WI38 (cell line): ENCODE results near the gene USP30.
A peak's percentile ranks its signal among the peaks of the same experiment; 100 is the strongest.

Experiments used
- H3K4me3 ChIP-seq: 2 replicates; pipeline ENCODE4 v1.5.1; 2011; ENCODE audit warnings: low read depth, mild to moderate bottlenecking, control low read depth, low read length
- TF ChIP-seq, protein P1 (sequence below): IDR thresholded peaks from 2 replicates; pipeline ENCODE4 v1.5.1; 2012; ENCODE audit warnings: low read depth, mild to moderate bottlenecking, control low read depth, low read length

USP30 gene, protein sequence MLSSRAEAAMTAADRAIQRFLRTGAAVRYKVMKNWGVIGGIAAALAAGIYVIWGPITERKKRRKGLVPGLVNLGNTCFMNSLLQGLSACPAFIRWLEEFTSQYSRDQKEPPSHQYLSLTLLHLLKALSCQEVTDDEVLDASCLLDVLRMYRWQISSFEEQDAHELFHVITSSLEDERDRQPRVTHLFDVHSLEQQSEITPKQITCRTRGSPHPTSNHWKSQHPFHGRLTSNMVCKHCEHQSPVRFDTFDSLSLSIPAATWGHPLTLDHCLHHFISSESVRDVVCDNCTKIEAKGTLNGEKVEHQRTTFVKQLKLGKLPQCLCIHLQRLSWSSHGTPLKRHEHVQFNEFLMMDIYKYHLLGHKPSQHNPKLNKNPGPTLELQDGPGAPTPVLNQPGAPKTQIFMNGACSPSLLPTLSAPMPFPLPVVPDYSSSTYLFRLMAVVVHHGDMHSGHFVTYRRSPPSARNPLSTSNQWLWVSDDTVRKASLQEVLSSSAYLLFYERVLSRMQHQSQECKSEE

DNA sequence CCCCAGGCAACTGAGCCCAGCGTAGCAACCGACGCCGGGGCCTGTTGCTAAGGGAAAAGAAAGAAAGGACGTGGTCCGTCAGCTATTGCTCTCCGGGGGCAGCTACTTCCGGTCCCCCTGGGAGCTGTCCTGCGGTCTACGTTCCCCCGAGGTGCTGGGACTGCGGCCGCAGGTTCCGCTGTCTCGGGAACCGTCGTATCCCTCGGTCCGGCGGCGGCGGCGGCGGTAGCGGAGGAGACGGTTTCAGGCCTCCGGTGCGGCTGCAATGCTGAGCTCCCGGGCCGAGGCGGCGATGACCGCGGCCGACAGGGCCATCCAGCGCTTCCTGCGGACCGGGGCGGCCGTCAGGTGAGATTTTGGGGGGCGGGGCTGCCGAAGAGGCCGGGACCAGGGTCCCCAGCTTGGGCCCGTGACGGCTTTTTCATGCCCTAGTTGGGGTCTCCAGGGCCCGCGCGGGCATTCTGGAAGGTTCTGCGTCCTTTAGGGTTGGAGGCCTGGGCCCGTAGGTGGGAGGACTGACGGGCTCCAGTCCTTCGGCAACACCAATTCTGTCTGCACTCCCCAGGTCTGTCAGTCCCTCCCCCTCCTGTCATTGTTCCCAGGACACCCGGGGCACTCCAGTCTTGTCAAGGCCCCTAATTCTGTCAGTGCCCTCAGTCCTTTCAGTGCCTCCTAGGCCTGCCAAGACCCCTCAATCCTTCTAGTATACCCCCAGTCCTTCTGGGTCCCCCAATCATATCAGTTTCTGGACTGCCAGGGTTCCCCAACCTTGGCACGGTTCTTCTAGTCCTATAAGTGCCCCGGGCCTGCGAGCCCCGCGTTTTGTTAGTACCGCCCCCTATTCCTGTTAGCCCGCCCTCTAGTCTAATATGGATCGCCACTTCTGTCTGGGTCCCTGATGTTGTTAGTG lies at the start of gene USP30:
USP30 (plus strand) TSS at position 163 of the 910 bp plus-strand sequence; CDS start at position 266, 103 bp downstream.
- peak within 1 kb of the TSS; percentile 96 for H3K4me3 ChIP-seq
- TF ChIP-seq, protein P1, sequence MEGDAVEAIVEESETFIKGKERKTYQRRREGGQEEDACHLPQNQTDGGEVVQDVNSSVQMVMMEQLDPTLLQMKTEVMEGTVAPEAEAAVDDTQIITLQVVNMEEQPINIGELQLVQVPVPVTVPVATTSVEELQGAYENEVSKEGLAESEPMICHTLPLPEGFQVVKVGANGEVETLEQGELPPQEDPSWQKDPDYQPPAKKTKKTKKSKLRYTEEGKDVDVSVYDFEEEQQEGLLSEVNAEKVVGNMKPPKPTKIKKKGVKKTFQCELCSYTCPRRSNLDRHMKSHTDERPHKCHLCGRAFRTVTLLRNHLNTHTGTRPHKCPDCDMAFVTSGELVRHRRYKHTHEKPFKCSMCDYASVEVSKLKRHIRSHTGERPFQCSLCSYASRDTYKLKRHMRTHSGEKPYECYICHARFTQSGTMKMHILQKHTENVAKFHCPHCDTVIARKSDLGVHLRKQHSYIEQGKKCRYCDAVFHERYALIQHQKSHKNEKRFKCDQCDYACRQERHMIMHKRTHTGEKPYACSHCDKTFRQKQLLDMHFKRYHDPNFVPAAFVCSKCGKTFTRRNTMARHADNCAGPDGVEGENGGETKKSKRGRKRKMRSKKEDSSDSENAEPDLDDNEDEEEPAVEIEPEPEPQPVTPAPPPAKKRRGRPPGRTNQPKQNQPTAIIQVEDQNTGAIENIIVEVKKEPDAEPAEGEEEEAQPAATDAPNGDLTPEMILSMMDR: no peak

DNA sequence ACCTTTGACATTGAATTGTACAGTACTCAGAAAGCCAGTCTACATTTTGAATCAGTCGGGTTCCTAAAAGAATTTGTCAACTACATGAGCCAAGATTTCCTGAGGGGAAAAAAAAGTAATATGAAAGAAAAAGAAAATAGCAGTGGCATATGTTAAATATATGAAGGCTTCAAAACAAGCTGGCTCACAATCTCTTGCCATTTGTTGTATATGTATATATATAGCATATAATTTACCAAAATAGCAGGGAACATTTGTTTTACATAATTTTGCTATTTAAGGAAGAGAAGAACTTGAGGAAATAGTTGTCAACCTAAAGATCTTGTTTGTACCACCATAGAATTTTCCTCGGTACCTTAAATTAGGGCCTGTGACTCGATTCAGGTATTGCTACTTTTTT lies 48.4 kb upstream of the USP30 start:
- TF ChIP-seq, protein P1: no peak
- H3K4me3 ChIP-seq: no peak overlapping the region

DNA sequence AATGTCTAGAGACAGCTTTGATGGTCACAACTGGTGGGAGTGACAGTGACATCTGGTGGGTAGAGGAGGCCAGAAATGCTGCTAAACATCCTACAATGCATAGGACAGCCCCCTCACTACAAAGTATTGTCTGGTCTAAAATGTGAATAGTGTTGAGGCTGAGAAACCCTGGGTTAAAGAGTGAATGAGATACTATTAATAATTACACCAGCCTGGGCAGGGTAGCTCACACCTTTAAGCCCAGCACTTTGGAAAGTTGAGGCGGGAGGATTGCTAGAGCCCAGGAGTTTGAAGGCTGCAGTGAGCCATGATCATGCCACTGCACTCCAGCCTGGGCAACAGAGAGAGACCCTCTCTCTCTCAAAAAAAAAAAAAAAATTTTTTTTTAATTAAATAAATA lies 42.6 kb upstream of the USP30 start:
- TF ChIP-seq, protein P1: no peak

DNA sequence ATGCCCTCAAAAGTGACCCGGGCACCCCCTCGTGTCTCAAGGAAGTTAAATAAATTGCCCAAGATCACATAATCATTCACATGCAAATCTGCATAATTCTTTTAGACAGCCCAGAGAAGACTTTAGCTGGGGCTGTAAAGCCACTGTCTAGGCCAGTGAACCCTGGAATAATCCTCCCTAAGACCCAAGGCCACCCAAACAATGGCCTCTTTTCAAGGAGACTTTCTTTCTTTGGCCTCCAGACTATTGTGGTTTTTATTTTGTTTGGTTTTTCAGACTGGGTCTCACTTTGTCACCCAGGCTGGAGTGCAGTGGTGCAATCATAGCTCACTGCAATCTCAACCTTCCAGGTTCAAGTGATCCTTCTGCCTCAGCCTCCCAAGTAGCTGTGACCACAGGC lies 42.1 kb upstream of the USP30 start:
- H3K4me3 ChIP-seq: no peak overlapping the region
- TF ChIP-seq, protein P1: no peak

More for the DNA sequence above, 42.6 kb upstream of the USP30 start:
- H3K4me3 ChIP-seq: no peak overlapping the region

DNA sequence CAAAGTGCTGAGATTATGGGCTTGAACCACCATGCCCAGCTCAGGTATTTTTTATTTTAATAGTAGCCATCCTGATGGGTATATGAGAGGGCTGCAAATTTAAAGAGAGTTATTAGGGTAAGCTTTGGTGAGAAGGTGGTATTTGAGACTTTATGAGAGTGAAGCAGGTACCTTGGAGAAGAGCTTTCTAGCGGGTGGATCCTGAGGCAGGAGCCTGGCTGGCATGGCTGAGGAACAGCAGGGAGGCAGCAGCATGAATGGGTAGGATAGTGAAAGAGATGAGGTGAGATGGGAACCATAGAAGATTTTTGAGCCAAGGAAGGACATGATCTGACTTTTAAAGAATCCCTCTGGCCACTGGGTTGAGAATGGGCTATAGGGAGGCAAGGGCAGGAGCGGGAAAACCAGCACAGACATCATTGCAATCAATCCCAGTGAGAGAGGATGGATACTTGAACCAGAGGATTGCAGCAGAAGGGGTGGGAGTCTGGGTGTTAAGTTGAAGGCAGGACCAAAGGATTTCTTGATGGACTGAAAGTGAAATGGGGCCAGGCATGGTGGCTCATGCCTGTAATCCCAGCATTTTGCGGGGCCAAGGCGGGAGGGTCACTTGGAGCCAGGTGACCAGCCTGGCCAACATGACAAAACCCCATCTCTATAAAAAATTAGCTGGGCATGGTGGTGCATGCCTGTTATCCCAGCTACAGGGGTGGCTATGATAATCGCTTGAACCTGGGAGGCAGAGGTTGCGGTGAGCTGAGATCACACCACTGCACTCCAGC lies 37.2 kb upstream of the USP30 start:
- H3K4me3 ChIP-seq: no peak overlapping the region
- TF ChIP-seq, protein P1: no peak

DNA sequence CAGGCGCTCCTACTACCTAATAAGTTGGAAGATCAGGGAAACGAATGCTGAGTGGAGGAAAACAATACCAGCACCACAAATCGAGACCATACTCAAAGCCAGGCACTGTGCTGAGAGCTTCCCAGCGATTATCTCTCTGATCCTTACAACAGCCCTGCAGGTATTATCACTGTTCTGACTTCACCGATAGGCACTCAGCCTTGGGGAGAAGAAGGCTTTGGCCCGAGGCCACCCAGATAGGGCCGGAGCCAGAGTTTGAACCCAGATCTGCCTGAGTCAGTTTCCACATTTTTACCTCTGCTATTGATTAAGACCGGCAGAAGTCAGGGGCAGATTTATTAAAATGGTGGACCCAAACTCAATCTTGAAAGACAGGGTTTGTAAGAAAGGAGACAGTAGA lies 36.4 kb upstream of the USP30 start:
- TF ChIP-seq, protein P1: no peak
- no peak overlapping the region for H3K4me3 ChIP-seq
